K562 (cell line): ENCODE data around the gene TMIGD3. TPM values are rescaled to one million over a fixed set of nuclear protein-coding genes. Genes with fewer than 3 reads are reported as not detected.

ENCODE experiments used
- ARID3B ChIP-seq: fragments of 250-450 bp; sonication (Bioruptor Pico); IDR thresholded peaks from 2 replicates; pipeline ENCODE4 v1.4.0; 2020; ENCODE audit warnings: borderline replicate concordance
- BACH1 ChIP-seq: fragments of 200-800 bp; sonication (Bioruptor generic); IDR thresholded peaks from 2 replicates; pipeline ENCODE4 v1.6.1; 2016; ENCODE audit warnings: missing genetic modification characterization, missing compliant biosample characterization
- CAMTA2 ChIP-seq: fragments of 250-450 bp; sonication (Bioruptor Pico); conservative IDR thresholded peaks from 2 replicates; pipeline ENCODE4 v1.5.1; 2022
- CBFA2T3 ChIP-seq: fragments of 450-650 bp; IDR thresholded peaks from 2 replicates; pipeline ENCODE4 v1.6.1; 2017
- CTBP1 ChIP-seq: fragments of 450-650 bp; IDR thresholded peaks from 2 replicates; pipeline ENCODE4 v1.6.1; 2016; ENCODE audit warnings: borderline replicate concordance
- ERF ChIP-seq: fragments of 450-650 bp; formaldehyde crosslinking; IDR thresholded peaks from 2 replicates; pipeline ENCODE4 v1.4.0; 2020; ENCODE audit warnings: mild to moderate bottlenecking, mixed read lengths
- FOXA3 ChIP-seq, 2 experiments: fragments of 450-650 bp in 1 of 2; sonication (generic) in 1 of 2; formaldehyde crosslinking; IDR thresholded peaks in 1 of 2; conservative IDR thresholded peaks in 1 of 2; 2 replicates each; pipeline versions ENCODE4 v1.4.0 to v1.8.0; 2020 to 2022; ENCODE audit warnings: mild to moderate bottlenecking in 2 of 2, missing genetic modification reagents in 1 of 2
- FOXK2 ChIP-seq, 2 experiments: fragments of 450-650 bp; IDR thresholded peaks in 1 of 2; conservative IDR thresholded peaks in 1 of 2; 2 replicates each; pipeline ENCODE4 v1.6.1; 2016; ENCODE audit warnings: low read depth in 2 of 2, mild to moderate bottlenecking in 1 of 2
- MEIS2 ChIP-seq: fragments of 450-650 bp; IDR thresholded peaks from 2 replicates; pipeline ENCODE4 v1.6.1; 2014; ENCODE audit warnings: mild to moderate bottlenecking; ENCODE audit not compliant: partially characterized antibody
- NFE2L1 ChIP-seq: fragments of 450-650 bp; IDR thresholded peaks from 2 replicates; pipeline ENCODE4 v1.6.1; 2016; ENCODE audit warnings: missing genetic modification characterization, low read depth, mild to moderate bottlenecking, missing compliant biosample characterization, moderate library complexity, borderline replicate concordance
- NR4A1 ChIP-seq, 2 experiments: fragments of 250-450 bp in 1 of 2; fragments of 450-650 bp in 1 of 2; sonication (Bioruptor Pico) in 1 of 2; IDR thresholded peaks; 2 replicates each; pipeline versions ENCODE4 v1.4.0 to v1.6.1; 2016 to 2020; ENCODE audit warnings: mild to moderate bottlenecking in 2 of 2, missing compliant biosample characterization in 1 of 2, missing genetic modification characterization in 1 of 2, moderate library complexity in 1 of 2
- POLR2AphosphoS5 ChIP-seq: IDR thresholded peaks from 2 replicates; pipeline ENCODE4 v1.6.1; 2011; ENCODE audit warnings: mild to moderate bottlenecking, low read depth, low read length, moderate library complexity; ENCODE audit not compliant: control insufficient read depth, insufficient read depth
- TBP ChIP-seq: optimal IDR thresholded peaks from 2 replicates; pipeline ENCODE3; 2011; ENCODE audit warnings: low read depth, low read length, improper control_type of control experiment
- ZBTB17 ChIP-seq: fragments of 450-650 bp; formaldehyde crosslinking; IDR thresholded peaks from 2 replicates; pipeline ENCODE4 v1.4.0; 2020; ENCODE audit warnings: mild to moderate bottlenecking
- ZEB2 ChIP-seq: fragments of 450-650 bp; IDR thresholded peaks from 2 replicates; pipeline ENCODE4 v1.6.1; 2016
- ZNF511 ChIP-seq: sonication (generic); formaldehyde crosslinking; IDR thresholded peaks from 2 replicates; pipeline ENCODE4 v1.8.0; 2022; ENCODE audit warnings: mild to moderate bottlenecking, missing genetic modification reagents
- ZNF785 ChIP-seq: fragments of 250-450 bp; sonication (Bioruptor Pico); IDR thresholded peaks from 2 replicates; pipeline ENCODE4 v1.4.0; 2020; ENCODE audit warnings: mild to moderate bottlenecking
- polyA plus RNA-seq, 8 experiments: library from polyadenylated mRNA; depleted of rRNA in 4 of 8; stranded (reverse) in 5 of 8; unstranded in 3 of 8; fragments of >200 nt; fragmentation: Nextera tagmentation in 2 of 8; fragmentation: Illumina TruSeq in 1 of 8; extraction: Ambion mirVana in 2 of 8; extraction: Trizol in 1 of 8; gene quantifications; 2 replicates each; pipeline versions ENCODE4 v1.2.1 to v1.2.3, GENCODE V29; 2011 to 2014; ENCODE audit warnings: inconsistent platforms in 1 of 8, missing spikeins in 1 of 8
- total RNA-seq, 7 experiments: library from RNA; depleted of rRNA in 6 of 7; stranded (reverse); fragments of >200 nt in 6 of 7; fragmentation: Illumina TruSeq in 2 of 7; extraction: Trizol in 2 of 7; gene quantifications; 2 replicates each; pipeline versions ENCODE4 v1.2.1 to v1.2.3, GENCODE V29; 2011 to 2021; ENCODE audit warnings: low replicate concordance in 1 of 7
- TF ChIP-seq, protein P1 (sequence below), 2 experiments: fragments of 450-650 bp; conservative IDR thresholded peaks; 2 replicates each; pipeline ENCODE4 v1.6.1; 2017; ENCODE audit warnings: mild to moderate bottlenecking in 2 of 2, moderate library complexity in 2 of 2
- TF ChIP-seq, protein P2 (sequence below): fragments of 250-450 bp; sonication (Bioruptor Pico); IDR thresholded peaks from 2 replicates; pipeline ENCODE4 v1.8.0; 2021; ENCODE audit warnings: mild to moderate bottlenecking, moderate library complexity
- TF ChIP-seq, protein P3 (sequence below): fragments of 250-450 bp; sonication (Bioruptor Pico); IDR thresholded peaks from 2 replicates; pipeline ENCODE4 v1.6.1; 2021; ENCODE audit warnings: mild to moderate bottlenecking
- TF ChIP-seq, protein P4 (sequence below): fragments of 250-450 bp; sonication (Bioruptor Pico); IDR thresholded peaks from 2 replicates; pipeline ENCODE4 v1.8.0; 2021; ENCODE audit warnings: moderate library complexity, mild to moderate bottlenecking, inconsistent platforms

Gene TMIGD3
- total and polyA plus RNA-seq, 9 of the 15 experiments (the other 6 are each of a cell fraction or from before 2014, with no cell fraction given) = 0.11 to 0.13 (median 0.11) TPM; not detected in 6

- TF ChIP-seq, protein P1, sequence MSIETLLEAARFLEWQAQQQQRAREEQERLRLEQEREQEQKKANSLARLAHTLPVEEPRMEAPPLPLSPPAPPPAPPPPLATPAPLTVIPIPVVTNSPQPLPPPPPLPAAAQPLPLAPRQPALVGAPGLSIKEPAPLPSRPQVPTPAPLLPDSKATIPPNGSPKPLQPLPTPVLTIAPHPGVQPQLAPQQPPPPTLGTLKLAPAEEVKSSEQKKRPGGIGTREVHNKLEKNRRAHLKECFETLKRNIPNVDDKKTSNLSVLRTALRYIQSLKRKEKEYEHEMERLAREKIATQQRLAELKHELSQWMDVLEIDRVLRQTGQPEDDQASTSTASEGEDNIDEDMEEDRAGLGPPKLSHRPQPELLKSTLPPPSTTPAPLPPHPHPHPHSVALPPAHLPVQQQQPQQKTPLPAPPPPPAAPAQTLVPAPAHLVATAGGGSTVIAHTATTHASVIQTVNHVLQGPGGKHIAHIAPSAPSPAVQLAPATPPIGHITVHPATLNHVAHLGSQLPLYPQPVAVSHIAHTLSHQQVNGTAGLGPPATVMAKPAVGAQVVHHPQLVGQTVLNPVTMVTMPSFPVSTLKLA (conservative IDR thresholded peaks at IDR 0.05) = 0 out of 4 replicates have a peak, but pooled peaks of 1 of the 2 experiments have one; percentile 21
- no peak for TF ChIP-seq ERF (CRISPR knock-in tag)
- TF ChIP-seq, protein P2, sequence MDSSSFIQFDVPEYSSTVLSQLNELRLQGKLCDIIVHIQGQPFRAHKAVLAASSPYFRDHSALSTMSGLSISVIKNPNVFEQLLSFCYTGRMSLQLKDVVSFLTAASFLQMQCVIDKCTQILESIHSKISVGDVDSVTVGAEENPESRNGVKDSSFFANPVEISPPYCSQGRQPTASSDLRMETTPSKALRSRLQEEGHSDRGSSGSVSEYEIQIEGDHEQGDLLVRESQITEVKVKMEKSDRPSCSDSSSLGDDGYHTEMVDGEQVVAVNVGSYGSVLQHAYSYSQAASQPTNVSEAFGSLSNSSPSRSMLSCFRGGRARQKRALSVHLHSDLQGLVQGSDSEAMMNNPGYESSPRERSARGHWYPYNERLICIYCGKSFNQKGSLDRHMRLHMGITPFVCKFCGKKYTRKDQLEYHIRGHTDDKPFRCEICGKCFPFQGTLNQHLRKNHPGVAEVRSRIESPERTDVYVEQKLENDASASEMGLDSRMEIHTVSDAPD = no peak
- TF ChIP-seq NR4A1 (CRISPR knock-in tag; IDR thresholded peaks at IDR 0.05) = no peak
- peak; percentile 55; the same call in 1 of the 2 replicates for TF ChIP-seq NR4A1 (tag; IDR thresholded peaks at IDR 0.05)
- no peak for TF ChIP-seq ZNF785 (CRISPR knock-in tag)
- no peak for TF ChIP-seq NFE2L1 (tag)
- no peak; a peak in 1 of 4 replicates for TF ChIP-seq FOXA3 (CRISPR knock-in tag; conservative IDR thresholded peaks at IDR 0.05 in 1 of 2, IDR thresholded peaks at IDR 0.05 in 1 of 2)
- no peak for TF ChIP-seq TBP
- no peak for TF ChIP-seq ZNF511 (CRISPR knock-in tag)
- TF ChIP-seq MEIS2 = peak; percentile 95
- no peak; the same call in 1 of the 2 replicates for TF ChIP-seq POLR2AphosphoS5
- TF ChIP-seq CBFA2T3 = peak; percentile 70
- peak; percentile 36; the same call in 1 of the 2 replicates for TF ChIP-seq CTBP1
- no peak for TF ChIP-seq CAMTA2 (CRISPR knock-in tag)
- 0 out of 2 replicates have a peak, but pooled peaks have one; percentile 59 for TF ChIP-seq ZBTB17 (CRISPR knock-in tag)
- TF ChIP-seq ZEB2 = no peak
- TF ChIP-seq, protein P3, sequence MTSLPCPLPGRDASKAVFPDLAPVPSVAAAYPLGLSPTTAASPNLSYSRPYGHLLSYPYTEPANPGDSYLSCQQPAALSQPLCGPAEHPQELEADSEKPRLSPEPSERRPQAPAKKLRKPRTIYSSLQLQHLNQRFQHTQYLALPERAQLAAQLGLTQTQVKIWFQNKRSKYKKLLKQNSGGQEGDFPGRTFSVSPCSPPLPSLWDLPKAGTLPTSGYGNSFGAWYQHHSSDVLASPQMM = no peak
- TF ChIP-seq FOXK2 (conservative IDR thresholded peaks at IDR 0.05 in 1 of 2, IDR thresholded peaks at IDR 0.05 in 1 of 2; ENCODE audit: low read depth in 2 of 2) = 0 out of 4 replicates have a peak, but pooled peaks of 1 of the 2 experiments have one; percentile 17
- no peak for TF ChIP-seq ARID3B
- TF ChIP-seq, protein P4, sequence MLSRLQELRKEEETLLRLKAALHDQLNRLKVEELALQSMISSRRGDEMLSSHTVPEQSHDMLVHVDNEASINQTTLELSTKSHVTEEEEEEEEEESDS = no peak
- peak; percentile 31; the same call in 1 of the 2 replicates for TF ChIP-seq BACH1 (tag)
Observed at GRCh38 chr1:111463029-111463683, 40.3 kb downstream of the TMIGD3 start (continued).
